Mammary epithelial cell (primary cell): ENCODE results near the gene ZWILCH.

Experiments used
- EZH2 ChIP-seq: IDR thresholded peaks from 2 replicates; pipeline ENCODE4 v1.6.1; 2012; ENCODE audit warnings: low read length, inconsistent platforms, borderline replicate concordance
- TF ChIP-seq, protein P1 (sequence below), 2 donors: IDR thresholded peaks in 1 of 2; conservative IDR thresholded peaks in 1 of 2; 2 replicates each; pipeline ENCODE4 v1.5.1; 2011 to 2012; ENCODE audit warnings: inconsistent platforms in 2 of 2, low read length in 2 of 2, mild to moderate bottlenecking in 2 of 2, control low read depth in 1 of 2, low read depth in 1 of 2; ENCODE audit not compliant: insufficient read depth in 1 of 2; ENCODE audit errors: extremely low read depth in 1 of 2

GRCh38 chr15:66480267-66480666 is 24.9 kb upstream of the ZWILCH start:
- TF ChIP-seq, protein P1, sequence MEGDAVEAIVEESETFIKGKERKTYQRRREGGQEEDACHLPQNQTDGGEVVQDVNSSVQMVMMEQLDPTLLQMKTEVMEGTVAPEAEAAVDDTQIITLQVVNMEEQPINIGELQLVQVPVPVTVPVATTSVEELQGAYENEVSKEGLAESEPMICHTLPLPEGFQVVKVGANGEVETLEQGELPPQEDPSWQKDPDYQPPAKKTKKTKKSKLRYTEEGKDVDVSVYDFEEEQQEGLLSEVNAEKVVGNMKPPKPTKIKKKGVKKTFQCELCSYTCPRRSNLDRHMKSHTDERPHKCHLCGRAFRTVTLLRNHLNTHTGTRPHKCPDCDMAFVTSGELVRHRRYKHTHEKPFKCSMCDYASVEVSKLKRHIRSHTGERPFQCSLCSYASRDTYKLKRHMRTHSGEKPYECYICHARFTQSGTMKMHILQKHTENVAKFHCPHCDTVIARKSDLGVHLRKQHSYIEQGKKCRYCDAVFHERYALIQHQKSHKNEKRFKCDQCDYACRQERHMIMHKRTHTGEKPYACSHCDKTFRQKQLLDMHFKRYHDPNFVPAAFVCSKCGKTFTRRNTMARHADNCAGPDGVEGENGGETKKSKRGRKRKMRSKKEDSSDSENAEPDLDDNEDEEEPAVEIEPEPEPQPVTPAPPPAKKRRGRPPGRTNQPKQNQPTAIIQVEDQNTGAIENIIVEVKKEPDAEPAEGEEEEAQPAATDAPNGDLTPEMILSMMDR (conservative IDR thresholded peaks at IDR 0.05 in 1 of 2, IDR thresholded peaks at IDR 0.05 in 1 of 2; ENCODE audit: extremely low read depth in 1 of 2, insufficient read depth in 1 of 2, low read depth in 1 of 2, low read length in 2 of 2) = no peak
- TF ChIP-seq EZH2 = no peak
